HUES64 (cell line): ENCODE results near the gene SEMA6B.
"Not testable (repeated sequence)": the region's sequence is repeated elsewhere in the genome, so short reads cannot be mapped to it uniquely, and the experiment has no call there.

Source experiments
- H3K27ac ChIP-seq: 2 replicates; pipeline ENCODE4 v1.7.0; 2013; ENCODE audit warnings: low read depth, low read length, inconsistent platforms
- H3K27me3 ChIP-seq: 2 replicates; pipeline ENCODE4 v1.6.1; 2013; ENCODE audit warnings: mild to moderate bottlenecking, low read length; ENCODE audit not compliant: insufficient read depth
- H3K36me3 ChIP-seq: 2 replicates; pipeline ENCODE4 v1.6.1; 2013; ENCODE audit warnings: mild to moderate bottlenecking, low read length; ENCODE audit not compliant: insufficient read depth
- H3K4me1 ChIP-seq: 2 replicates; pipeline ENCODE4 v1.6.1; 2013; ENCODE audit warnings: mild to moderate bottlenecking, low read length, moderate library complexity; ENCODE audit not compliant: insufficient read depth
- H3K4me3 ChIP-seq: 2 replicates; pipeline ENCODE4 v1.5.1; 2013; ENCODE audit warnings: mild to moderate bottlenecking, low read length, moderate library complexity
- H3K9ac ChIP-seq: 2 replicates; pipeline ENCODE4 v1.6.1; 2013; ENCODE audit warnings: mild to moderate bottlenecking, low read depth, low read length
- H3K9me3 ChIP-seq: 2 replicates; pipeline ENCODE4 v1.6.1; 2013; ENCODE audit warnings: low read depth, low read length; ENCODE audit not compliant: insufficient read depth
- WGBS: fragments of 150-250, 120-280 bp; methylation state at CpG from one replicate; pipeline ENCODE4 v1.1.7; 2013; ENCODE audit warnings: missing lambda C conversion rate; 5-methylcytosine and 5-hydroxymethylcytosine counted together

SEMA6B gene

DNA sequence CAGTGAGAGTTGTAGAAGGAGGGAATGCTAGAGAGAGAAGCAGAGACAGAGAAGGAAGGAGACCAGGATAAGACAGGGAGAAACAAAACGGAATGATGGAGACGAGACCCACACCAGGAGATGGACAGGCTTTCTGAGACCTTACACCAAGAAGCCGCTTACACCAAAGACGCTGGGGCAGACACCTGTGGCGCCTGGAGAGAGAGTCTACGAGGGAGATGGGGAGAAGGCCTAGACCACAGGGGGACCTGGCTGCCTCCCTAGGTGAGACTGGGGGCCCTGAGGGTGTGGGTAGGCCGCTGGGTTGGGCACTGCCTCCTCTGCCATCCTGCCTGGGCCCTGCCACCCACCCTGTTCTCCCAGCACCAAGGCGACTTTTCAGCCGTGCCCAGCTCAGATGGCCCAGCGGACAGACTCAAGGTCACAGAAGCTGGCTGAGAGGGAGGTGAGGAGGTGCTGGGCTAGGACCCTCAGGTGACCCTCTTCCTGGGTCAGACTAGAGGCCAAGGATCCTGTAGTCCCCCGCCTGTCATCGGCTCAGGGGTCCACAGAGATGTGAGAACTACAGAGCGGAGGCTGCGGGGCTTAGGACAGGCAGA, 29.5 kb downstream of the SEMA6B start:
- no peak overlapping the region for H3K9ac ChIP-seq
- no peak overlapping the region for H3K4me3 ChIP-seq
- H3K9me3 ChIP-seq = no peaks in the 10 kb centered on the region
- H3K27me3 ChIP-seq = peaks cover 17% of the 10 kb centered on the region
- no peak overlapping the region for H3K27ac ChIP-seq
- no peaks in the 10 kb centered on the region for H3K4me1 ChIP-seq
- H3K36me3 ChIP-seq = no peaks in the 10 kb centered on the region
- 81% methylated on average over 14 of the region's 14 CpGs for WGBS

DNA sequence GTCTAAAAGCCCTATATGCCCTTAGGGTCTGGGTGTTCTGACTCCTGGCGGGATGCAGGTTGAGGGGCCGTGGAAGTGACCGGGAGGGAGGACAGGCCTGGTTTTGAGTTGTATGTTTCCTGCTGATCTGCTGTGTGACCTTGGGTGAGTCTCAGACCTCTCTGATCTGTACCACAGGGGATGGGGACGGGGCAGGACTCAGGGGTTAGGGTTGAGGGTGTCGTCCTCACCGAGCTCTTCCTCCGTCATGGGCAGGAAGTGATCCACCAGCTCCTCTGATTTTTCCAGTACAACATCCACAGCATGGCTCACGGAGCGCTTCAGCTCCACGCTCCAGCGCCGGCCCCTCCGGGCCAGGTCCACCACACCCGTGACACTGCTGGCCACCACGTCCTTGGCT, 30.6 kb downstream of the SEMA6B start:
- no peaks in the 10 kb centered on the region for H3K9me3 ChIP-seq
- no peak overlapping the region for H3K27ac ChIP-seq
- WGBS = 87% methylated on average over 15 of the region's 15 CpGs
- H3K4me1 ChIP-seq = no peaks in the 10 kb centered on the region
- no peak overlapping the region for H3K4me3 ChIP-seq
- no peak overlapping the region for H3K9ac ChIP-seq
- H3K36me3 ChIP-seq = no peaks in the 10 kb centered on the region
- peaks cover 6% of the 10 kb centered on the region for H3K27me3 ChIP-seq

DNA sequence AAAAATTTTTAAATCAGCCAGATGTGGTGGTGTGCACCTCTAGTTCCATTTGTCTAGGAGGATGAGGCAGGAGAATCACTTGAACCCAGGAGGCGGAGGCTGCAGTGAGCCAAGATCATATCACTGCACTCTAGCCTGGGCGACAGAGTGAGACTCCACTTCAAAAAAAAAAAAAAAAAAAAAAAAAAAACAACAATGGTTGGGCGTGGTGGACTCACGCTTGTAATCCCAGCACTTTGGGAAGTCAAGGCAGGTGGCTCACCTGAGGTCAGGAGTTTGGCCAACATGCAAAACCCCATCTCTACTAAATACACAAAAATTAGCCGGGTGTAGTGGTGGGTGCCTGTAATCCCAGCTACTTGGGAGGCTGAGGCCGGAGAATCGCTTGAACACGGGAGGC, 32.1 kb downstream of the SEMA6B start:
- H3K9me3 ChIP-seq, H3K4me3 ChIP-seq, H3K9ac ChIP-seq, H3K27me3 ChIP-seq, H3K27ac ChIP-seq, H3K4me1 ChIP-seq, H3K36me3 ChIP-seq: not testable (repeated sequence)
- WGBS = 92% methylated on average over 8 of the region's 8 CpGs

DNA sequence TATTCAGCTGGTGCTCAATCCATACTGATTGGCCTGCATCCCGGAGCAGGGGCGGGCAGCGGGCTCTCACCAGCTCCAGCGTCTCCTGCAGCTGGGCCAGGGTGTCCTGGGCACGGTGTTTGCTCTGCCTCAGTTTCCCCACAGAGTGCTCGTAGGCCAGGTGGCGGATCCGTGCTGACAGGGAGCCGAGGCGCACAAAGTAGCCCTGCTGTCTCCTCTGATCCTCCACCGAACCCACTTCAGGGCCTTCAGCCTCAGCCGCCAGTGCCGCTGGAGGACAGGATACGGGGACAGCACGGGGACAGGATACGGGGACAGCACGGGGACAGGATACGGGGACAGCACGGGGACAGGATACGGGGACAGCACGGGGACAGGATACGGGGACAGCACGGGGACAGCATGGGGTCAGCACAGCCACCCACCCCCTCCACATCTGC, 33.9 kb downstream of the SEMA6B start:
- H3K9me3 ChIP-seq = no peaks in the 10 kb centered on the region
- 85% methylated on average over 23 of the region's 23 CpGs for WGBS
- H3K27me3 ChIP-seq = 0 out of 2 replicates have a peak, but pooled peaks cover 2% of the 10 kb centered on the region
- H3K36me3 ChIP-seq = no peaks in the 10 kb centered on the region
- H3K9ac ChIP-seq = no peak overlapping the region
- no peak overlapping the region for H3K27ac ChIP-seq
- no peak overlapping the region for H3K4me3 ChIP-seq
- no peaks in the 10 kb centered on the region for H3K4me1 ChIP-seq

DNA sequence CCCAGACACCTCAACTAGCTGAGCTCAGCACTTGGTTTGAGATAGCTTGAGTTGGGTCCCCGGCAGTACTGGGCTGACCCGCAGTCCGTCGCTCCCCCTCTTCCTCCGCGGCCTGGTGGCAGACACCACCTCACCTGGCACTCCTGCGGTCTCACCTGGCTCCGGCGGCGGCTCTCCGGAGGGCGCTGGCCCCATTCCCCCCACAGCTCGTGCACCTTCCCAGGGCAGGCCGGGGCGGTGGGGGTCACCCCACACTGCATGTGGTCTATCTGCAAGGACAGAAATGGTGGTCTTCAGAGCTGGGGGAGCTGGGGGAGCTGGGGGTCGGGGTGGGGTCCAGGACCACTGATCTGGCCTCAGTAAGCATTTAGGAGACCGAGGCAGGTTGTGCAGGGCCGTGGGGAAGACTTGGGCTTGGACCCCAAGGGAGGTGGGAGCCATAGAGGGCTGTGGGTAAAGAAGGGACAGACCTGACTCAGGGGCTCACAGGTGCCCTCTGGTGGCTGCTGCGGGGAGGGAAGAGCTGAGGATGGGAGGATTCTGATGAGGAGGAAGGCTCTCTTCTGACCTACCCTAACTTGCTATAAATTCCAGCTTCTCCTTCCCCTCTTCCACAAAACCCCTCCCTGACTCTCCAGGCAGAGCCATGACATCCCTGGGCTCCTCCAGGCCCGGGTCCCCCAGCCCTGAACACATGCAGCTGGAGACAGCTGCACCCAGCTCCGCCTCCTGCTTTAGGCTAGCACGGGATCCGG, 34.5 kb downstream of the SEMA6B start:
- H3K27ac ChIP-seq = no peak overlapping the region
- H3K9me3 ChIP-seq = no peaks in the 10 kb centered on the region
- no peak overlapping the region for H3K9ac ChIP-seq
- no peaks in the 10 kb centered on the region for H3K4me1 ChIP-seq
- WGBS = 75% methylated on average over 23 of the region's 23 CpGs
- H3K27me3 ChIP-seq = 0 out of 2 replicates have a peak, but pooled peaks cover 4% of the 10 kb centered on the region
- H3K36me3 ChIP-seq = no peaks in the 10 kb centered on the region
- H3K4me3 ChIP-seq = no peak overlapping the region

DNA sequence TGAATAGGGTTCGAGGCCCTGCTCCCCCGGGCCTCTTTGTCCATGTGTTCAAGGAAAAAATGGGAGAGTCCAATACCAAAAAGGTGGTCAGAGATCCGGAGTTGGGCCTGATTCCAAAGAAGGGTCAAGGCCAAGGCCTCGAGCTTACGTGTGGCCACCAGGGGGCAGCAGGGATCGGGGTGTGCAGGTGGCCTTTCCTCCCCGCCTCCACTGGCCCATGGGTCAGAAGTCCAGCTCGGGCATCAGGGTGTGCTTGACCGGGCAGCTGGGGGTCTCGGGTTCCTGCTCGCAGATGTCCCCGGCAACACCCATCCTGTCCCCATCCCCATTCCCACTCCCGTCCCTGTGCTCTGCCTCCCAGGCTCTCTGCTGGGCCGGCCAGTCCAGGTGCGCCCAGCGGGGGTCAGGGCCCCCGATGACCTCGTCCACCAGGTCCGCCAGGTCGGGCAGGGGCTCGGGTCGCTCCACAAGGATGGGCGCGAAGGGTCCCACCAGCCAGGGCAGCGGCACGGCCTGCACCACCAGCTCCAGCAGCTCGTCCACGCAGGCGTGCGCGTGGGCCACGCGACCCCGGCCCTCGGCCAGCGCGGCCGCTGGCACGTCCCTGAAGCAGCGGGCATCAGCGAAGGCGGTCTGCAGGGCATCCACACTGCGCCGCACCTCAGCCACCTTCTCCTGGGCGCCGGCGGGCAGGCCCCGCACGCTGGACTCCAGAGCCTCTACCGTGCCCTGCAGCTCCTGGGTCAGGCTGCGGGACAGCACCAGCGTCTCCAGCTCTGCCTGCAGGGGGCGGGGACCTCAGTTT, 36.0 kb downstream of the SEMA6B start:
- 77% methylated on average over 53 of the region's 53 CpGs for WGBS
- Histone ChIP-seq H3K4me3 (no peak overlapping the region), H3K4me1 (no peaks in the 10 kb centered on the region), H3K9ac (no peak overlapping the region), H3K27ac (no peak overlapping the region), H3K9me3 (no peaks in the 10 kb centered on the region), H3K36me3 (no peaks in the 10 kb centered on the region), H3K27me3 (0 out of 2 replicates have a peak, but pooled peaks cover 6% of the 10 kb centered on the region)

DNA sequence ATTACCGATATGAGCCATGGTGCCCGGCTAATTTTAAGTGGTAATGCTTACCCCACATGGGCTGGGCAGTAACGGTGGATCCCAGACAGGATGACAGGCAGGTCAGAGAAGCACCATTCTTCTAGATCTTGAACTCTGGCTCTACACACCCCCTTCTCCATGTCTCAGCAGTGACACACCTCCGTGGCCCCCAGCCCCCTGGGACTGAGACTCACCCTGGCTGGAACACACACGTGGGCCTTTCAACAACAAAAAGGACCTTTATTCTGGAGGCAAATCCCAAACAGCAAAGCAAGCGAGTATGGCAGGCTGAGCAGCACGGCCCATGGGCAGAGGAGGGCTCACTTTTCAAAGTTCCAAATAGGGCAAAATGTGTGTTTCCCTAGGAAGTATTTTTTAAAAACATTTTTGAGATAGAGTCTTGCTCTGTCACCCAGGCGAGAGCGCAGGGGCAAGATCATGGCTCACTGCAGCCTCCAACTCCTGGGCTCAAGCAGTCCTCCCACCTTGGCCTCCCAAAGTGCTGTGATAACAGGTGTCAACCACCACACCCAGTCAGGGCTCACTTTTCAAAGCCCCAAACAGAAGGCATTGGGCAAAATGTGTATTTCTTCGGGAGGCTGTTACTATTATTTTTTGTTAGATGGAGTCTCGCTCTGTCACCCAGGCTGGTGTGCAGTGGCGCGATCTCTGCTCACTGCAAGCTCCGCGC, 37.0 kb downstream of the SEMA6B start:
- no peak overlapping the region for H3K9ac ChIP-seq
- no peaks in the 10 kb centered on the region for H3K4me1 ChIP-seq
- no peak overlapping the region for H3K27ac ChIP-seq
- H3K9me3 ChIP-seq = no peaks in the 10 kb centered on the region
- WGBS = 93% methylated on average over 15 of the region's 15 CpGs
- H3K27me3 ChIP-seq = 0 out of 2 replicates have a peak, but pooled peaks cover 6% of the 10 kb centered on the region
- H3K4me3 ChIP-seq = no peak overlapping the region
- no peaks in the 10 kb centered on the region for H3K36me3 ChIP-seq

DNA sequence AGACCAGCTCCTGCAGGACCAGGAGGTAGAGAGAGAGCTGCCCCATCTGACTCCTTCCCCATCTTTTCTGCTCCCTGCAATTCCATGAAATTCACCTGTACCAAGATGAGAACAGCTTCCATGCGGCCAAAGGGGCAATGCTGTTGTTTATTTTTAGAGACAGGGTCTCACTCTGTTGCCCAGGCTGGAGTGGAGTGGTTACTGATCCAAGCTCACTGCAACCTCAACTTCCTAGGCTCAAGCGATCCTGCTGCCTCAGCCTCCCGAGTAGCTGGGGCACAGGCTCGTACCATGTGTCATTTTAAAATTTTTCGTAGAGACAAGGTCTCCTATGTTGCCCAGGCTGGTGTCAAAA, 37.6 kb downstream of the SEMA6B start:
- Histone ChIP-seq H3K27me3 (0 out of 2 replicates have a peak, but pooled peaks cover 6% of the 10 kb centered on the region), H3K9me3 (no peaks in the 10 kb centered on the region), H3K9ac (no peak overlapping the region), H3K36me3 (no peaks in the 10 kb centered on the region), H3K4me1 (no peaks in the 10 kb centered on the region), H3K4me3 (no peak overlapping the region), H3K27ac (no peak overlapping the region)
- WGBS = 90% methylated on average over 5 of the region's 5 CpGs

DNA sequence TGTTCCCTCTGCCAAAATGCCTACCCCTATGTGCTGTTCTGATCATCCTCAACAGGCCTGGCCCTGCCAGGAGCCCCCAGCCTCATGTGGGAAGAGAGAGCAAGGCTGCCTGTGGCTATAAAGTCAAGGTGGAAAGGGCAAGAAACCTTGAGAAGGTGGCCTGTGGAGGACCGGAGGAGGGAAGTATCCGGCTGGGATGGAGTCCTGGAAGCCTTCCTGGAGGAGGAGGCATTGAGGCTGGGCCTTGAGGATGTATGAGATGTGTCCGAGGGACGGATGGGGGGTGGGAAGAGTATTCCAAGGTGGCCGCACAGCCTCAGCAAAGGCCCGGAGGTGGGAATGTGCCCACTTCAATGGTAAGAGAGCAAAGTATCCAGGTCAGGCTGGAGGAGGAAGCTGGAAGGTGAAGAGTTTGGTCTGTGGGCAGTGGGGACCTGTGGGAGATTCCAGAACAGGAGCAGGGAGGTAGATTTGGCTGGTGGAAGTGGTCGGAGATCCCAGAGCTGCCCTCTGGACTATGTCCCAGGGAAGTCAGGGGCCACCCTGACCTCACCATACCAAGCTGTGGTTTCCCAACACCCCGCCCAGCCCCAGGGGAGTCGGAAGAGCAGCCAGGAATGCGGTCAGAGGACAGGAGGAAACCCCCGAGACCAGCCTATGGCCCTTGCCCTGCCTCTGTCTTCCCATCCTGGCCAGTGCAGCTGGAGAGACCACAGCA, 38.2 kb downstream of the SEMA6B start:
- 88% methylated on average over 11 of the region's 11 CpGs for WGBS
- 0 out of 2 replicates have a peak, but pooled peaks cover 7% of the 10 kb centered on the region for H3K27me3 ChIP-seq

DNA sequence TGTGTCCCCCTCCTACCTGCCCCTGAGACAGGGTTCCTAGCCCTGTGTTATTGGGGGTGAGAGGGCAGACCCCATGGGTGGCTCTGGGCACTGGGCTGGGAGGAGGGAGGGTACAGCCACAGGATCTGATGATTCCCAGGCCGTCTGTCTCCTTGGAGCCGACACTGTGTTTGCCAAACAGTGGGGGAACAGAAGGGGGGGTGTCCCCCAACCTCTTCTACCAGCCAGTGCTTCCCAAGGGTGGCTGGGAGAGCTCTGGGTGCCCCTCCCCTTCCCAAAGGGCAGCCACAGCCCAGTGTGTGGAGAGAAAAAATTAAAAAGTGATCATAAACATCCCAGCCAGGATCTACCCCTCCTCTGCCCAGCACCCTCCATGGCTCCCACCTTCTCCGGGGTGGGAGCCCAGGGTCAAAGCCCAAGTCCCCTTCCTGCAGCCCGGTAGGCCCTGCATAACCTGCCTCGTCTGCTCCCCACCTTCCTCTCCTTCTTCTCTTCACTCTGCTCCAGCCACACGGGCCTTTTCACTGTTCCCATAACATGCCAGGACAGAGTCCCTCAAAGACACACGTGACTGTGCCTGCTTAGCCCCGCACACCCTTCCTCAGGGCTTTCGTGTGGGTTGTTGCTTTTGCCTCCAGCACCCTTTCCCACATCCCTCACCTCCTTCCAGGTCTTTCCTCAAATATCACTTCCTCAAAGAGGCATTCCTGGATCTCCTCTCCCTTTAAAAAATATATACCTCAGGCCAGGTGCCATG, 39.8 kb downstream of the SEMA6B start:
- WGBS = 86% methylated on average over 7 of the region's 9 CpGs
- Histone ChIP-seq H3K36me3 (no peaks in the 10 kb centered on the region), H3K27me3 (0 out of 2 replicates have a peak, but pooled peaks cover 8% of the 10 kb centered on the region), H3K9me3 (no peaks in the 10 kb centered on the region), H3K27ac (no peak overlapping the region), H3K9ac (no peak overlapping the region), H3K4me1 (no peaks in the 10 kb centered on the region), H3K4me3 (no peak overlapping the region)

More for the DNA sequence above, 38.2 kb downstream of the SEMA6B start:
- H3K27ac ChIP-seq = no peak overlapping the region
- H3K4me3 ChIP-seq = no peak overlapping the region
- H3K9ac ChIP-seq = no peak overlapping the region
- no peaks in the 10 kb centered on the region for H3K9me3 ChIP-seq
- H3K36me3 ChIP-seq = no peaks in the 10 kb centered on the region
- H3K4me1 ChIP-seq = no peaks in the 10 kb centered on the region
